ENCODE results near the gene STK11.

Gene STK11

DNA sequence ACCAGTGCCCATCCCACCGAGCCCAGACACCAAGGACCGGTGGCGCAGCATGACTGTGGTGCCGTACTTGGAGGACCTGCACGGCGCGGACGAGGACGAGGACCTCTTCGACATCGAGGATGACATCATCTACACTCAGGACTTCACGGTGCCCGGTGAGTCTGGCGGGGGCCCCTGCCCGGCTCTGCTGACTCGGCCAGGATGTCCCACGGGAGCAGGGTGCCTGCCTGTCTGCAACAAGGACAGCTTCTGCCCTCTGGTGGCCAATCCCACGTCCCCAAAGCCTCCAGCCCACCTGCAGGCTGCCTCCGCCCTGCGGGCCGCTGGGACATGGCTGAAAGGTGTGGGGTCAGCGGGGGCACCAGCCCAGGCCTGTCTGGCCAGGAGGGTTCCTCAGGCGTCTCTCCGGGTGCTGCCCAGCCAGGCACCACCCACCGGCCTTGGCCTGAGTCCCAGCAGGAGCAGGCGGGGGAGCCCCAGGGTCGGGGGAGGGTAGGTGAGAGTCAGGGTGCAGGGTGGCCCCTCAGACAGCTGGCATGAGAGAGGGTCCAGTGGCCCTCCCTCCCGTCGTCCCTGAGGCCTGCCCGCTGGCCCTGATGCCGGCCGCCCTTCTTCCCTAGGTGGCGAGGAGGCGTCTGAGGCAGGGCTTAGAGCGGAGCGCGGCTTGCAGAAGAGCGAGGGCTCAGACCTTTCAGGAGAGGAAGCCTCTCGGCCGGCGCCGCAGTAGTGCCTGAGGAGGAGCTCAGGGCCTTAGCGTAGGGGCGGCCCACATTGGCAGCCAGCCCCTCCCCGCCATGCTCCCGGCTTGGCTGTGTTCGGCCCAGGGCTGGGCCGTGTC is 17.7 kb downstream of the STK11 start:
- no peak overlapping the region for H2BK120ac ChIP-seq (ENCODE audit: insufficient read depth, low read length, poor library complexity)
- WGBS (ENCODE audit: extremely low coverage, insufficient coverage, insufficient read length): no CpG with 5 or more reads among the region's 48 CpGs
- no peak overlapping the region for H4K8ac ChIP-seq (ENCODE audit: low read depth, low read length)
- no peak overlapping the region for H3K14ac ChIP-seq (ENCODE audit: low read length)
- no peak overlapping the region for H4K91ac ChIP-seq (ENCODE audit: low read depth, low read length)
- no peaks in the 10 kb centered on the region for H3K4me1 ChIP-seq (ENCODE audit: control insufficient read depth in 1 of 2, insufficient read depth in 2 of 2, low read length in 2 of 2)
- H3K27ac ChIP-seq (ENCODE audit: low read depth, low read length): no peak overlapping the region
- no peak overlapping the region for H3K4me3 ChIP-seq (ENCODE audit: low read depth, low read length)
- no peak overlapping the region for H2BK5ac ChIP-seq (ENCODE audit: low read depth, low read length, poor library complexity)
- H3K79me2 ChIP-seq (ENCODE audit: control insufficient read depth, insufficient read depth, low read length, poor library complexity): no peaks in the 10 kb centered on the region
- no peaks in the 10 kb centered on the region for H3K9me3 ChIP-seq (ENCODE audit: insufficient read depth, low read depth, low read length)
- no peak overlapping the region for H2AFZ ChIP-seq (ENCODE audit: insufficient read depth, low read length, poor library complexity)
- no peak overlapping the region for H3K4ac ChIP-seq (ENCODE audit: low read depth, low read length)
- H3K23ac ChIP-seq (ENCODE audit: low read length): no peak overlapping the region
- H4K12ac ChIP-seq (ENCODE audit: low read depth, low read length): no peak overlapping the region
- no peaks in the 10 kb centered on the region for H3K27me3 ChIP-seq (ENCODE audit: insufficient read depth, low read length)
- H3K4me2 ChIP-seq (ENCODE audit: low read length): no peak overlapping the region
- no peak overlapping the region for H2AK5ac ChIP-seq (ENCODE audit: low read length)
- no peaks in the 10 kb centered on the region for H3K79me1 ChIP-seq (ENCODE audit: low read length)
- H3K36me3 ChIP-seq (ENCODE audit: control insufficient read depth in 1 of 2, insufficient read depth in 2 of 2, low read length in 2 of 2): peaks cover 68 to 76% of the 10 kb centered on the region in 2 experiments
- DNase-seq: peak; percentile 35 to 70
- no peak overlapping the region for H3K18ac ChIP-seq (ENCODE audit: low read length)
- H3K9ac ChIP-seq (ENCODE audit: low read length): no peak overlapping the region
- H2BK12ac ChIP-seq (ENCODE audit: low read length): no peak overlapping the region

GRCh38 chr19:1224047-1224825 is 18.7 kb downstream of the STK11 start:
- H4K8ac ChIP-seq (ENCODE audit: low read depth, low read length): no peak overlapping the region
- no peak overlapping the region for H2AK5ac ChIP-seq (ENCODE audit: low read length)
- no peak overlapping the region for H2BK120ac ChIP-seq (ENCODE audit: insufficient read depth, low read length, poor library complexity)
- DNase-seq: no peak
- H3K9me3 ChIP-seq (ENCODE audit: insufficient read depth, low read depth, low read length): no peaks in the 10 kb centered on the region
- H3K9ac ChIP-seq (ENCODE audit: low read length): no peak overlapping the region
- no peak overlapping the region for H3K23ac ChIP-seq (ENCODE audit: low read length)
- no CpG with 5 or more reads among the region's 16 CpGs for WGBS (ENCODE audit: extremely low coverage, insufficient coverage, insufficient read length)
- no peak overlapping the region for H4K12ac ChIP-seq (ENCODE audit: low read depth, low read length)
- no peak overlapping the region for H2BK5ac ChIP-seq (ENCODE audit: low read depth, low read length, poor library complexity)
- peaks cover 73 to 82% of the 10 kb centered on the region in 2 experiments for H3K36me3 ChIP-seq (ENCODE audit: control insufficient read depth in 1 of 2, insufficient read depth in 2 of 2, low read length in 2 of 2)
- no peaks in the 10 kb centered on the region for H3K4me1 ChIP-seq (ENCODE audit: control insufficient read depth in 1 of 2, insufficient read depth in 2 of 2, low read length in 2 of 2)
- H3K27me3 ChIP-seq (ENCODE audit: insufficient read depth, low read length): no peaks in the 10 kb centered on the region
- no peak overlapping the region for H3K4ac ChIP-seq (ENCODE audit: low read depth, low read length)
- H3K18ac ChIP-seq (ENCODE audit: low read length): no peak overlapping the region
- H3K27ac ChIP-seq (ENCODE audit: low read depth, low read length): no peak overlapping the region
- no peak overlapping the region for H3K4me2 ChIP-seq (ENCODE audit: low read length)
- H2AFZ ChIP-seq (ENCODE audit: insufficient read depth, low read length, poor library complexity): no peak overlapping the region
- H3K79me1 ChIP-seq (ENCODE audit: low read length): no peaks in the 10 kb centered on the region
- H3K4me3 ChIP-seq (ENCODE audit: low read depth, low read length): no peak overlapping the region
- no peak overlapping the region for H3K14ac ChIP-seq (ENCODE audit: low read length)
- H2BK12ac ChIP-seq (ENCODE audit: low read length): no peak overlapping the region
- no peaks in the 10 kb centered on the region for H3K79me2 ChIP-seq (ENCODE audit: control insufficient read depth, insufficient read depth, low read length, poor library complexity)
- no peak overlapping the region for H4K91ac ChIP-seq (ENCODE audit: low read depth, low read length)

- Histone ChIP-seq H3K18ac (ENCODE audit: low read length) (no peak overlapping the region), H4K8ac (ENCODE audit: low read depth, low read length) (no peak overlapping the region), H2BK5ac (ENCODE audit: low read depth, low read length, poor library complexity) (no peak overlapping the region), H2BK12ac (ENCODE audit: low read length) (no peak overlapping the region), H3K9me3 (ENCODE audit: insufficient read depth, low read depth, low read length) (no peaks in the 10 kb centered on the region), H3K23ac (ENCODE audit: low read length) (no peak overlapping the region), H3K27ac (ENCODE audit: low read depth, low read length) (no peak overlapping the region), H2BK120ac (ENCODE audit: insufficient read depth, low read length, poor library complexity) (no peak overlapping the region), H3K79me2 (ENCODE audit: control insufficient read depth, insufficient read depth, low read length, poor library complexity) (no peaks in the 10 kb centered on the region), H4K91ac (ENCODE audit: low read depth, low read length) (no peak overlapping the region), H2AFZ (ENCODE audit: insufficient read depth, low read length, poor library complexity) (no peak overlapping the region), H3K14ac (ENCODE audit: low read length) (no peak overlapping the region), H3K4me1 (ENCODE audit: control insufficient read depth in 1 of 2, insufficient read depth in 2 of 2, low read length in 2 of 2) (no peaks in the 10 kb centered on the region), H3K9ac (ENCODE audit: low read length) (no peak overlapping the region), H2AK5ac (ENCODE audit: low read length) (no peak overlapping the region), H3K36me3 (ENCODE audit: control insufficient read depth in 1 of 2, insufficient read depth in 2 of 2, low read length in 2 of 2) (peaks cover 71 to 82% of the 10 kb centered on the region in 2 experiments), H3K4me2 (ENCODE audit: low read length) (no peak overlapping the region), H4K12ac (ENCODE audit: low read depth, low read length) (no peak overlapping the region), H3K4me3 (ENCODE audit: low read depth, low read length) (no peak overlapping the region), H3K4ac (ENCODE audit: low read depth, low read length) (no peak overlapping the region), H3K79me1 (ENCODE audit: low read length) (no peaks in the 10 kb centered on the region), H3K27me3 (ENCODE audit: insufficient read depth, low read length) (no peaks in the 10 kb centered on the region)
- DNase-seq: no peak
- WGBS (ENCODE audit: extremely low coverage, insufficient coverage, insufficient read length): no CpG with 5 or more reads among the region's 16 CpGs
These were observed 19.3 kb downstream of the STK11 start for GRCh38 chr19:1224847-1225246.

GRCh38 chr19:1225440-1226226 is 20.1 kb downstream of the STK11 start:
- Histone ChIP-seq H4K8ac (ENCODE audit: low read depth, low read length) (no peak overlapping the region), H3K9ac (ENCODE audit: low read length) (no peak overlapping the region), H4K91ac (ENCODE audit: low read depth, low read length) (no peak overlapping the region), H2BK5ac (ENCODE audit: low read depth, low read length, poor library complexity) (no peak overlapping the region), H2BK120ac (ENCODE audit: insufficient read depth, low read length, poor library complexity) (no peak overlapping the region), H3K9me3 (ENCODE audit: insufficient read depth, low read depth, low read length) (no peaks in the 10 kb centered on the region), H3K79me2 (ENCODE audit: control insufficient read depth, insufficient read depth, low read length, poor library complexity) (no peaks in the 10 kb centered on the region), H3K4ac (ENCODE audit: low read depth, low read length) (no peak overlapping the region), H2AFZ (ENCODE audit: insufficient read depth, low read length, poor library complexity) (no peak overlapping the region), H3K4me2 (ENCODE audit: low read length) (no peak overlapping the region), H3K79me1 (ENCODE audit: low read length) (no peaks in the 10 kb centered on the region), H4K12ac (ENCODE audit: low read depth, low read length) (no peak overlapping the region), H2BK12ac (ENCODE audit: low read length) (no peak overlapping the region), H3K18ac (ENCODE audit: low read length) (no peak overlapping the region), H3K4me1 (ENCODE audit: control insufficient read depth in 1 of 2, insufficient read depth in 2 of 2, low read length in 2 of 2) (no peaks in the 10 kb centered on the region), H3K4me3 (ENCODE audit: low read depth, low read length) (no peak overlapping the region), H3K27ac (ENCODE audit: low read depth, low read length) (no peak overlapping the region), H2AK5ac (ENCODE audit: low read length) (no peak overlapping the region), H3K14ac (ENCODE audit: low read length) (no peak overlapping the region), H3K23ac (ENCODE audit: low read length) (no peak overlapping the region), H3K27me3 (ENCODE audit: insufficient read depth, low read length) (no peaks in the 10 kb centered on the region), H3K36me3 (ENCODE audit: control insufficient read depth in 1 of 2, insufficient read depth in 2 of 2, low read length in 2 of 2) (peaks cover 63 to 74% of the 10 kb centered on the region in 2 experiments)
- no peak for DNase-seq
- no CpG with 5 or more reads among the region's 29 CpGs for WGBS (ENCODE audit: extremely low coverage, insufficient coverage, insufficient read length)

All from trophoblast cell (in vitro differentiated cells and primary cell).